Hematopoietic multipotent progenitor cell treated with erythropoietin and hydrocortisone succinate and interleukin-3 and kit ligand, for 4 days (in vitro differentiated cells): Measurements from ENCODE around the gene MBLAC1.

Source experiments
- DNase-seq: peaks from one replicate; pipeline ENCODE4 v3.0.0-alpha.2; 2015

Gene MBLAC1

GRCh38 chr7:100173806-100174495 lies 47.2 kb downstream of the MBLAC1 start:
- no peak for DNase-seq

- no peak for DNase-seq
Measured at GRCh38 chr7:100174582-100174981, 47.8 kb downstream of the MBLAC1 start.

- no peak for DNase-seq
Measured at GRCh38 chr7:100175296-100175935, 48.6 kb downstream of the MBLAC1 start.

GRCh38 chr7:100176096-100177044 lies 49.6 kb downstream of the MBLAC1 start:
- no peak for DNase-seq

GRCh38 chr7:100177045-100178001 lies 50.6 kb downstream of the MBLAC1 start, which contains the start of the genes GPC2 and STAG3:
Gene GPC2, minus strand, starts transcription at chr7:100177381. Its CDS starts 182 bp downstream, at chr7:100177199.
Gene STAG3, plus strand, starts transcription at chr7:100177918. Its CDS starts 2,639 bp downstream, at chr7:100180557.
- DNase-seq: peak; percentile 98
